CD8-positive, alpha-beta memory T cell (primary cell): Measurements from ENCODE around the gene C7. TPM values are rescaled to one million over a fixed set of nuclear protein-coding genes. Genes with fewer than 3 reads are reported as not detected.

ENCODE experiments used
- CTCF ChIA-PET: fragments of 350-600 bp; sonication (Branson Sonifier 250); formaldehyde crosslinking; loops from one replicate; lab custom pipeline; 2021; ENCODE audit warnings: antibody characterized with exemption; lab: Charles Lee
- POLR2A ChIA-PET: fragments of 350-600 bp; sonication (Branson Sonifier 250); formaldehyde crosslinking; loops from one replicate; lab custom pipeline; 2021; ENCODE audit warnings: antibody characterized with exemption; lab: Charles Lee
- DNase-seq, 5 donors: peaks; one replicate each; pipeline versions ENCODE4 v3.0.0 to v3.0.0-alpha.2; 2020 to 2022; ENCODE audit warnings: mixed read lengths in 1 of 5
- H3K27ac ChIP-seq: one replicate; pipeline ENCODE4 v1.7.0; 2013; ENCODE audit warnings: low read depth, mild to moderate bottlenecking, low read length, moderate library complexity
- H3K27me3 ChIP-seq: 2 replicates; pipeline ENCODE4 v1.7.0; 2013; ENCODE audit warnings: low read length, mild to moderate bottlenecking; ENCODE audit not compliant: insufficient read depth, poor library complexity, severe bottlenecking
- H3K36me3 ChIP-seq: 2 replicates; pipeline ENCODE4 v1.7.0; 2013; ENCODE audit warnings: mild to moderate bottlenecking, low read length, moderate library complexity; ENCODE audit not compliant: insufficient read depth
- H3K4me1 ChIP-seq: 2 replicates; pipeline ENCODE4 v1.7.0; 2013; ENCODE audit warnings: mild to moderate bottlenecking, low read length, moderate library complexity; ENCODE audit not compliant: insufficient read depth
- H3K4me3 ChIP-seq: 2 replicates; pipeline ENCODE4 v1.7.0; 2013; ENCODE audit warnings: mild to moderate bottlenecking, low read length
- H3K9me3 ChIP-seq: 2 replicates; pipeline ENCODE4 v1.7.0; 2013; ENCODE audit warnings: mild to moderate bottlenecking, low read length
- H3K27ac Mint-ChIP-seq, 8 donors: one replicate each; pipeline ENCODE4 v1.8.0; 2020 to 2021; ENCODE audit warnings: mixed read lengths in 8 of 8, mild to moderate bottlenecking in 6 of 8, inconsistent platforms in 3 of 8, moderate library complexity in 3 of 8
- H3K27me3 Mint-ChIP-seq, 2 donors: one replicate each; pipeline ENCODE4 v1.8.0; 2020 to 2021; ENCODE audit warnings: mixed read lengths in 2 of 2, mild to moderate bottlenecking in 1 of 2, moderate library complexity in 1 of 2
- H3K36me3 Mint-ChIP-seq, 3 donors: one replicate each; pipeline ENCODE4 v1.8.0; 2020 to 2021; ENCODE audit warnings: mixed read lengths in 3 of 3, inconsistent platforms in 1 of 3, mild to moderate bottlenecking in 1 of 3
- H3K4me1 Mint-ChIP-seq, 3 donors: one replicate each; pipeline ENCODE4 v1.8.0; 2020 to 2021; ENCODE audit warnings: mixed read lengths in 3 of 3, inconsistent platforms in 1 of 3, mild to moderate bottlenecking in 1 of 3
- H3K4me3 Mint-ChIP-seq, 7 donors: one replicate each; pipeline ENCODE4 v1.8.0; 2020 to 2021; ENCODE audit warnings: mixed read lengths in 7 of 7, mild to moderate bottlenecking in 6 of 7, moderate library complexity in 4 of 7, inconsistent platforms in 2 of 7
- H3K9me3 Mint-ChIP-seq, 5 donors: one replicate each; pipeline ENCODE4 v1.8.0; 2020 to 2022; ENCODE audit warnings: mixed read lengths in 5 of 5, mild to moderate bottlenecking in 3 of 5, moderate library complexity in 2 of 5, inconsistent platforms in 1 of 5
- polyA plus RNA-seq: library from polyadenylated mRNA; unstranded; fragments of 300-500 nt; fragmentation: Illumina TruSeq; gene quantifications from one replicate; pipeline ENCODE4 v1.2.3, GENCODE V29; 2021
- total RNA-seq, 2 experiments: library from RNA; stranded (reverse); gene quantifications; one replicate each; pipeline ENCODE4 v1.2.3, GENCODE V29; 2021

C7 gene
- total and polyA plus RNA-seq, 3 experiments from 2014 or later: not detected

GRCh38 chr5:40962207-40962955 is 53.1 kb downstream of the C7 start:
- POLR2A ChIA-PET: no interaction called here
- H3K9me3 Mint-ChIP-seq: peaks cover 0 to 6% (median 0%) of the 10 kb centered on the region in 5 donors

GRCh38 chr5:40972434-40972833 is 63.1 kb downstream of the C7 start:
- Histone ChIP-seq H3K36me3 (no peaks in the 10 kb centered on the region), H3K9me3 (no peaks in the 10 kb centered on the region), H3K27me3 (no peaks in the 10 kb centered on the region), H3K4me1 (no peaks in the 10 kb centered on the region), H3K4me3 (no peak overlapping the region), H3K27ac (no peak overlapping the region)
- Mint-ChIP-seq H3K4me3 (no peak overlapping the region), H3K27me3 (peaks cover 1 to 13% of the 10 kb centered on the region in 2 donors), H3K27ac (no peak overlapping the region), H3K36me3 (no peaks in the 10 kb centered on the region), H3K9me3 (no peaks in the 10 kb centered on the region), H3K4me1 (no peaks in the 10 kb centered on the region)
- CTCF ChIA-PET: no interaction called here
- POLR2A ChIA-PET: no interaction called here
- no peak for DNase-seq

More at GRCh38 chr5:40962207-40962955, 53.1 kb downstream of the C7 start:
- Mint-ChIP-seq H3K36me3 (no peaks in the 10 kb centered on the region), H3K4me3 (no peak overlapping the region), H3K4me1 (no peaks in the 10 kb centered on the region), H3K27ac (no peak overlapping the region), H3K27me3 (peaks cover 0 to 3% of the 10 kb centered on the region in 2 donors)
- no peak overlapping the region for H3K27ac ChIP-seq
- no peaks in the 10 kb centered on the region for H3K36me3 ChIP-seq
- no peak for DNase-seq
- no peaks in the 10 kb centered on the region for H3K27me3 ChIP-seq
- CTCF ChIA-PET: no interaction called here
- no peak overlapping the region for H3K4me3 ChIP-seq
- no peaks in the 10 kb centered on the region for H3K9me3 ChIP-seq
- H3K4me1 ChIP-seq: no peaks in the 10 kb centered on the region

- Mint-ChIP-seq H3K4me1 (no peaks in the 10 kb centered on the region), H3K27ac (no peak overlapping the region), H3K4me3 (no peak overlapping the region), H3K9me3 (no peaks in the 10 kb centered on the region), H3K36me3 (no peaks in the 10 kb centered on the region), H3K27me3 (peaks cover 3 to 19% of the 10 kb centered on the region in 2 donors)
- H3K4me3 ChIP-seq: no peak overlapping the region
- H3K27me3 ChIP-seq: no peaks in the 10 kb centered on the region
- H3K36me3 ChIP-seq: no peaks in the 10 kb centered on the region
- H3K4me1 ChIP-seq: no peaks in the 10 kb centered on the region
- no peaks in the 10 kb centered on the region for H3K9me3 ChIP-seq
- ChIA-PET CTCF (no interaction called here), POLR2A (no interaction called here)
- H3K27ac ChIP-seq: no peak overlapping the region
- no peak for DNase-seq
Measured at GRCh38 chr5:40973364-40974004, 64.2 kb downstream of the C7 start.

GRCh38 chr5:40976041-40976440 is 66.7 kb downstream of the C7 start:
- no peaks in the 10 kb centered on the region for H3K36me3 ChIP-seq
- H3K27ac Mint-ChIP-seq: no peak overlapping the region
- no peaks in the 10 kb centered on the region for H3K27me3 ChIP-seq
- no peaks in the 10 kb centered on the region for H3K4me1 Mint-ChIP-seq
- no peaks in the 10 kb centered on the region for H3K4me1 ChIP-seq
- POLR2A ChIA-PET: no interaction called here
- H3K4me3 Mint-ChIP-seq: no peak overlapping the region
- no peaks in the 10 kb centered on the region for H3K9me3 Mint-ChIP-seq
- DNase-seq: no peak
- CTCF ChIA-PET: no interaction called here
- no peaks in the 10 kb centered on the region for H3K9me3 ChIP-seq
- no peak overlapping the region for H3K4me3 ChIP-seq
- peaks cover 3 to 26% of the 10 kb centered on the region in 2 donors for H3K27me3 Mint-ChIP-seq
- no peak overlapping the region for H3K27ac ChIP-seq
- H3K36me3 Mint-ChIP-seq: no peaks in the 10 kb centered on the region

DNA sequence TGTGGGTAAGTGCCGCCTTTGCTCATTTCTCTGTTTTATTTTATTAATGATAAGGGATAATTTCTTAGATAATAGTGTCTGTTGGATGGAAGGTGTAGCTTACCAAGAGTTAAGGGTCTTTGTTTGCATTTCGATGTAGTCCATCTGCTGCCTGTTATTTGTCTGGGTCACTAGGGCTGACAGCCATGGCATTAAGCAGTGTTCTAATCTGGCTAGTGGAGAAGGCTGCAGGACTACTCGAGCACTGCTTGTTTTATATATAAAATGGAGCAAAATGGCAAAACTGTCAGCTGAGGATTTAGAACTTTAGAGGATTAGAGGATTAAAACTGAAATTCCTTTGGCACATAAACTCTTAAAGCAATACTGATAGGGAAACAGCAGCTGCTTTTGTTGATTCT is 67.5 kb downstream of the C7 start:
- no peak overlapping the region for H3K4me3 Mint-ChIP-seq
- CTCF ChIA-PET: interaction anchor here (1.3 to 1.7 kb wide), 2 partner anchors 10 kb away, joined by 3 read pairs; no protein-coding TSS in a partner anchor
- H3K4me1 Mint-ChIP-seq: no peaks in the 10 kb centered on the region
- Histone ChIP-seq H3K4me1 (no peaks in the 10 kb centered on the region), H3K36me3 (no peaks in the 10 kb centered on the region), H3K27ac (no peak overlapping the region), H3K27me3 (no peaks in the 10 kb centered on the region), H3K9me3 (no peaks in the 10 kb centered on the region), H3K4me3 (no peak overlapping the region)
- H3K9me3 Mint-ChIP-seq: no peaks in the 10 kb centered on the region
- no peak overlapping the region for H3K27ac Mint-ChIP-seq
- no peak for DNase-seq
- POLR2A ChIA-PET: no interaction called here
- peaks cover 4 to 31% of the 10 kb centered on the region in 2 donors for H3K27me3 Mint-ChIP-seq
- H3K36me3 Mint-ChIP-seq: no peaks in the 10 kb centered on the region

- Histone ChIP-seq H3K36me3 (no peaks in the 10 kb centered on the region), H3K4me3 (no peak overlapping the region), H3K9me3 (no peaks in the 10 kb centered on the region), H3K4me1 (no peaks in the 10 kb centered on the region), H3K27ac (no peak overlapping the region), H3K27me3 (peaks cover 3% of the 10 kb centered on the region)
- no peak overlapping the region for H3K27ac Mint-ChIP-seq
- H3K4me1 Mint-ChIP-seq: no peaks in the 10 kb centered on the region
- H3K36me3 Mint-ChIP-seq: no peaks in the 10 kb centered on the region
- no peak overlapping the region for H3K4me3 Mint-ChIP-seq
- ChIA-PET POLR2A (no interaction called here), CTCF (no interaction called here)
- peaks cover 5 to 37% of the 10 kb centered on the region in 2 donors for H3K27me3 Mint-ChIP-seq
- no peak for DNase-seq
- H3K9me3 Mint-ChIP-seq: no peaks in the 10 kb centered on the region
Measured at GRCh38 chr5:40981420-40981819, 72.1 kb downstream of the C7 start.

DNA sequence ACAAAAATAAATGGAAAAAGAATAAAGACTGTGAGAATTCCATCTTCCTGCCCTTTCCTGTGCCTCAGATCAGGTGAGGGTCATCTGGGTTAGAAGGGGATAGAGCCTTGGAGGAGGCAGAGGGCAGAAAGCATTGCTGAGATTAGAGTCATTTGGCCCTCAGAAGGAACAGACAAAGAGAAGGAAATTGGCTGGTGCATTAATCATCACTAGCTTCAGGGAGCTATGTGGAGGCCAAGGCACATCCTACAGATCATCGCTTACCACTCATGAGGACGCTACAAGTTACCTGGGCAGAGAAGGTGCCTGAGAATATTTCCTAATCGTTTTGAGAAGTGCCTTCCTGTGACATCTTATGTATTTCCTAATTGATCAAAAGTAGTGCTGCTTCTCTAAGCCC is 74.5 kb downstream of the C7 start:
- no peak overlapping the region for H3K4me3 Mint-ChIP-seq
- H3K4me1 Mint-ChIP-seq: no peaks in the 10 kb centered on the region
- no peaks in the 10 kb centered on the region for H3K36me3 Mint-ChIP-seq
- CTCF ChIA-PET: no interaction called here
- no peak for DNase-seq
- Histone ChIP-seq H3K27ac (no peak overlapping the region), H3K36me3 (no peaks in the 10 kb centered on the region), H3K4me1 (no peaks in the 10 kb centered on the region), H3K27me3 (peaks cover 3% of the 10 kb centered on the region), H3K4me3 (no peak overlapping the region), H3K9me3 (no peaks in the 10 kb centered on the region)
- peaks cover 3 to 25% of the 10 kb centered on the region in 2 donors for H3K27me3 Mint-ChIP-seq
- POLR2A ChIA-PET: no interaction called here
- no peak overlapping the region for H3K27ac Mint-ChIP-seq
- H3K9me3 Mint-ChIP-seq: peaks cover 4 to 11% (median 4%) of the 10 kb centered on the region in 5 donors

- ChIA-PET POLR2A (no interaction called here), CTCF (no interaction called here)
- H3K9me3 ChIP-seq: no peaks in the 10 kb centered on the region
- Mint-ChIP-seq H3K9me3 (peaks cover 4 to 11% (median 4%) of the 10 kb centered on the region in 5 donors), H3K4me1 (no peaks in the 10 kb centered on the region), H3K4me3 (no peak overlapping the region), H3K36me3 (no peaks in the 10 kb centered on the region), H3K27me3 (peaks cover 3 to 23% of the 10 kb centered on the region in 2 donors), H3K27ac (no peak overlapping the region)
- H3K4me1 ChIP-seq: no peaks in the 10 kb centered on the region
- no peak overlapping the region for H3K27ac ChIP-seq
- H3K4me3 ChIP-seq: no peak overlapping the region
- peaks cover 3% of the 10 kb centered on the region for H3K27me3 ChIP-seq
- no peaks in the 10 kb centered on the region for H3K36me3 ChIP-seq
- DNase-seq: no peak
Measured at GRCh38 chr5:40984884-40985283, 75.6 kb downstream of the C7 start.
